SHP77 (cell line): Measurements from ENCODE around the gene AFG1L.
"Not testable (repeated sequence)": the region's sequence is repeated elsewhere in the genome, so short reads cannot be mapped to it uniquely, and the experiment has no call there.

Experiments used
- DNase-seq, 2 experiments: peaks; one replicate each; lab custom pipeline; 2025; lab: John Stamatoyannopoulos, UW

AFG1L gene

GRCh38 chr6:108294727-108295625 is at the start of gene AFG1L:
AFG1L (plus strand) TSS chr6:108295054; CDS start chr6:108295080, 26 bp downstream.
- peak; percentile 88 to 89 for DNase-seq

GRCh38 chr6:108245095-108245494 is 49.8 kb upstream of the AFG1L start:
- not testable (repeated sequence) for DNase-seq

- DNase-seq = no peak
These were observed 46.8 kb upstream of the AFG1L start for GRCh38 chr6:108247965-108248536.

- DNase-seq = no peak
These were observed 44.5 kb upstream of the AFG1L start for GRCh38 chr6:108250240-108250866.

GRCh38 chr6:108251252-108251651 is 43.6 kb upstream of the AFG1L start:
- no peak for DNase-seq

- no peak for DNase-seq
These were observed 42.8 kb upstream of the AFG1L start for GRCh38 chr6:108252055-108252454.

- DNase-seq = no peak
These were observed 41.6 kb upstream of the AFG1L start for GRCh38 chr6:108253241-108253640.

GRCh38 chr6:108254433-108255410 is 40.1 kb upstream of the AFG1L start:
- no peak for DNase-seq

- peak in 1 of 2 experiments; percentile 27 for DNase-seq
These were observed 34.6 kb upstream of the AFG1L start for GRCh38 chr6:108260126-108260808.

- DNase-seq = peak; percentile 93 to 94
These were observed 33.9 kb upstream of the AFG1L start, which contains the start of gene SNX3 for GRCh38 chr6:108260809-108261569. SNX3 (minus strand) TSS chr6:108261040; CDS start chr6:108260921, 119 bp downstream.

- DNase-seq = no peak
These were observed 31.5 kb upstream of the AFG1L start for GRCh38 chr6:108263371-108263770.

GRCh38 chr6:108268845-108269244 is 26.0 kb upstream of the AFG1L start:
- no peak for DNase-seq

GRCh38 chr6:108269955-108270354 is 24.9 kb upstream of the AFG1L start:
- not testable (repeated sequence) for DNase-seq

GRCh38 chr6:108274546-108274945 is 20.3 kb upstream of the AFG1L start:
- DNase-seq = no peak

GRCh38 chr6:108275976-108276375 is 18.9 kb upstream of the AFG1L start:
- no peak for DNase-seq

GRCh38 chr6:108277295-108277694 is 17.6 kb upstream of the AFG1L start:
- DNase-seq = no peak

- no peak for DNase-seq
These were observed 17.0 kb upstream of the AFG1L start for GRCh38 chr6:108277831-108278230.

- no peak for DNase-seq
These were observed 9.5 kb upstream of the AFG1L start for GRCh38 chr6:108285381-108285780.

- no peak for DNase-seq
These were observed 8.5 kb upstream of the AFG1L start for GRCh38 chr6:108286366-108286765.

GRCh38 chr6:108287373-108287772 is 7.5 kb upstream of the AFG1L start:
- no peak for DNase-seq
